Lower leg skin (tissue), 3 donors: Measurements from ENCODE around the gene PAK1IP1.
"Not testable (repeated sequence)": the region's sequence is repeated elsewhere in the genome, so short reads cannot be mapped to it uniquely, and the experiment has no call there.

Experiments used
- POLR2A ChIP-seq, 2 donors: fragments of 450-650 bp; IDR thresholded peaks; one replicate each; pipeline ENCODE4 v1.6.1; 2016 to 2017; ENCODE audit warnings: antibody characterized with exemption in 2 of 2, mild to moderate bottlenecking in 1 of 2, moderate library complexity in 1 of 2
- TF ChIP-seq, protein P1 (sequence below), 3 donors: fragments of 450-650 bp; IDR thresholded peaks; one replicate each; pipeline ENCODE4 v1.5.1; 2016; ENCODE audit warnings: antibody characterized with exemption in 3 of 3, mild to moderate bottlenecking in 3 of 3, moderate library complexity in 2 of 3

DNA sequence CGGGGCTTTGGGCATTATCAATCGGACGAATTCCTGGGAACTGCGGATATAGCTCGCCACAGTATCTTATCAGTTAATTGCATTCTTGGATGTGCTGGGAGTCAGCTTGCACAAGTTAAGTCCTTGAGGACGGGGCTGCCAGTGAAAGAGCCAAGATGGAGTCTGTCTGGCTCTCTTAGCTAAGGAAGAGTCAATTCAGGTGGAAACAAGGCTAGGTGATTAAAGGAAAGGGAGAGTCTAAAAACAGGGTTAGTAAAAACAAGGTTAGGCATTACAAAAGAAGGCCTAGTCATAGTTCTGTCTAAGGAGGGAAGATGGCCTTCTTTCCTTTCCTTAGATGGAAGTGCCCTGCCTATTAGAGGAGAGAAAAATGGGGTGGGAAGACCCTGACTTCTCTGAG, 55.8 kb downstream of the PAK1IP1 start:
- TF ChIP-seq POLR2A (IDR thresholded peaks at IDR 0.05): not testable (repeated sequence)
- TF ChIP-seq, protein P1, sequence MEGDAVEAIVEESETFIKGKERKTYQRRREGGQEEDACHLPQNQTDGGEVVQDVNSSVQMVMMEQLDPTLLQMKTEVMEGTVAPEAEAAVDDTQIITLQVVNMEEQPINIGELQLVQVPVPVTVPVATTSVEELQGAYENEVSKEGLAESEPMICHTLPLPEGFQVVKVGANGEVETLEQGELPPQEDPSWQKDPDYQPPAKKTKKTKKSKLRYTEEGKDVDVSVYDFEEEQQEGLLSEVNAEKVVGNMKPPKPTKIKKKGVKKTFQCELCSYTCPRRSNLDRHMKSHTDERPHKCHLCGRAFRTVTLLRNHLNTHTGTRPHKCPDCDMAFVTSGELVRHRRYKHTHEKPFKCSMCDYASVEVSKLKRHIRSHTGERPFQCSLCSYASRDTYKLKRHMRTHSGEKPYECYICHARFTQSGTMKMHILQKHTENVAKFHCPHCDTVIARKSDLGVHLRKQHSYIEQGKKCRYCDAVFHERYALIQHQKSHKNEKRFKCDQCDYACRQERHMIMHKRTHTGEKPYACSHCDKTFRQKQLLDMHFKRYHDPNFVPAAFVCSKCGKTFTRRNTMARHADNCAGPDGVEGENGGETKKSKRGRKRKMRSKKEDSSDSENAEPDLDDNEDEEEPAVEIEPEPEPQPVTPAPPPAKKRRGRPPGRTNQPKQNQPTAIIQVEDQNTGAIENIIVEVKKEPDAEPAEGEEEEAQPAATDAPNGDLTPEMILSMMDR (IDR thresholded peaks at IDR 0.05): not testable (repeated sequence)
